ENCODE results near the gene SRGAP1.

DNA sequence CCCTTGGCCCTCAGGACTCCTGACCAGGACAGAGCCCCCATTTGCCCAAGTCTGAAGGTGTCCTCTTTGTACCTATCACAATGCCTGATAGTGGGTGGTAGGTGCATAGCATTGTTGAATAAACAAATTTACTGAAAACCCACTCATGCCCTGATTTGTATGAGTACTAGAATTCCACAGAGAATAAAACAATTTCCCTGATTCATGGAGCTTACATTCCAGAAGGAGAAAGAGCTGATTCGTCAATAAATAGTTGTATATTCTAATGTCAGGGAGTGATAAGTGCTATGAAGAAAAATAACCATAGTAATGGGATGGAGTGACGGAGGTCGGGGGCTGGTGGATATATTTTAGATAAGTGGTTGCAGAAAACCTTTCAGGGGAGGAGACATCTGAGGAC is 117.0 kb downstream of the SRGAP1 start:
- no peak for TF ChIP-seq POLR2A (IDR thresholded peaks at IDR 0.05; ENCODE audit: low read depth, low read length)
- TF ChIP-seq TAF1 (IDR thresholded peaks at IDR 0.05; ENCODE audit: borderline replicate concordance, low read depth, low read length): no peak
